ENCODE results near the gene CSF1R. TPM values are rescaled to one million over a fixed set of nuclear protein-coding genes. Genes with fewer than 3 reads are reported as not detected.

Gene CSF1R
- total and polyA plus RNA-seq, 2 of the 4 experiments (the other 2 are of a cell fraction) = 0.14 to 0.36 TPM

DNA sequence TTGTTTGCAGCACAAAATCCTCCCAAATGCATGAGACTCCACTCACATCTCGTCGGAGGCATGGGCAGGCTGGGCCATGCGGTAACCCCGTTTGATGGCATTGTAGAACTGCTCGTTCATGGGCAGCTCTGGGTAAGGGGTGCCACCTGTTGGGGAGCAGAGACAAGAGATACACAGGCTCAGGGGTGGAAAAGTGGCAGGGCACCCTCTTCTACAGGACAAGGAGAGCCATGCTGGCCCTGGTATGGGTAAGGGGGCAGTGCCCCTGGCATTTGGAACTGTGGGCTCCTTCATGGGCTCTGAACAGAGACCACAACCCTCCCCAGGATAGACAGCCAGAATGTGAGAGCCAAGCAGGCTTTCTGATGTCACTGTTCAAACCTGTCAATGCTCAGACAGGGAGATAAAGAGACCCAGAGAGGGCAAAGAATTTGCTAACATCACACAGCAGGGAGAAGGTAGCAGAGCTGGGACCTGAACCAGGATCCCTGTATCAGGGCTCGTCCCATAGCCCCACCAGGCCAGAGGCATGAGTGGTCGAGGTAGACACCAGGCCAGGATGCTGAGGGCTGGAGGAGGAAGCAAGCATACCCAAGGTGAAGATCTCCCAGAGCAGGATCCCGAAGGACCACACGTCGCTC lies 33.2 kb upstream of the CSF1R start:
- H2BK20ac ChIP-seq (ENCODE audit: low read depth, low read length) = no peak overlapping the region
- H3K4me1 ChIP-seq (ENCODE audit: control insufficient read depth, insufficient read depth, low read length) = no peaks in the 10 kb centered on the region
- no peak overlapping the region for H3K9ac ChIP-seq (ENCODE audit: low read depth, low read length)
- no peaks in the 10 kb centered on the region for H3K9me1 ChIP-seq (ENCODE audit: insufficient read depth, low read length)
- no peak overlapping the region for H3K14ac ChIP-seq (replicated peaks; ENCODE audit: low read depth, low read length)
- H3K4me3 ChIP-seq (ENCODE audit: insufficient read depth, low read depth, low read length) = no peak overlapping the region
- peaks cover 94% of the 10 kb centered on the region for H3K36me3 ChIP-seq (ENCODE audit: control insufficient read depth, insufficient read depth, low read length)
- H3K56ac ChIP-seq (ENCODE audit: extremely low read depth, insufficient read depth, low read length) = no peak overlapping the region
- TF ChIP-seq RAD21 (IDR thresholded peaks at IDR 0.05; ENCODE audit: low read length) = no peak
- TF ChIP-seq USF2 (IDR thresholded peaks at IDR 0.05; ENCODE audit: low read depth, low read length) = no peak
- TF ChIP-seq NFE2L2 (IDR thresholded peaks at IDR 0.05; ENCODE audit: low read depth, low read length) = no peak
- TF ChIP-seq SMC3 (IDR thresholded peaks at IDR 0.05; ENCODE audit: low read depth, low read length) = no peak
- no peak for TF ChIP-seq MAZ (IDR thresholded peaks at IDR 0.05; ENCODE audit: borderline replicate concordance, low read depth, low read length)
- TF ChIP-seq MXI1 (IDR thresholded peaks at IDR 0.05; ENCODE audit: borderline replicate concordance, low read depth, low read length) = no peak
- TF ChIP-seq ELK1 (IDR thresholded peaks at IDR 0.05; ENCODE audit: borderline replicate concordance, low read depth, low read length) = no peak
- no peak for TF ChIP-seq RCOR1 (IDR thresholded peaks at IDR 0.05; ENCODE audit: insufficient replicate concordance, low read length)
- no peak for TF ChIP-seq FOS (IDR thresholded peaks at IDR 0.05; ENCODE audit: low read depth, low read length)
- no peak for TF ChIP-seq MAFK (IDR thresholded peaks at IDR 0.05; ENCODE audit: low read depth, low read length)
- no peak for TF ChIP-seq RFX5 (IDR thresholded peaks at IDR 0.05; ENCODE audit: low read depth, low read length)
- no peak for TF ChIP-seq BHLHE40 (IDR thresholded peaks at IDR 0.05; ENCODE audit: low read depth, low read length)
- TF ChIP-seq POLR2A (IDR thresholded peaks at IDR 0.05; ENCODE audit: low read depth, low read length) = no peak
- no peak for TF ChIP-seq CHD1 (IDR thresholded peaks at IDR 0.05; ENCODE audit: low read depth, low read length)
- no peak for TF ChIP-seq CTCF (conservative IDR thresholded peaks at IDR 0.05; ENCODE audit: low read depth, low read length)
- TF ChIP-seq CEBPB (IDR thresholded peaks at IDR 0.05; ENCODE audit: low read depth, low read length) = no peak
- H3K27me3 ChIP-seq (ENCODE audit: control insufficient read depth, insufficient read depth, low read length) = no peaks in the 10 kb centered on the region
- no peak overlapping the region for H2BK120ac ChIP-seq (ENCODE audit: low read depth, low read length)
- ChIA-PET CTCF (no interaction called here), POLR2A (ENCODE audit: unreplicated experiment) (no interaction called here)
- no peak overlapping the region for H2AK5ac ChIP-seq (ENCODE audit: low read depth, low read length)
- no peak overlapping the region for H4K5ac ChIP-seq (ENCODE audit: low read depth, low read length)
- H4K91ac ChIP-seq (ENCODE audit: insufficient read depth, low read depth, low read length) = no peak overlapping the region
- H4K8ac ChIP-seq (ENCODE audit: low read depth in 2 of 2, low read length in 2 of 2) = no peak overlapping the region
- H3K9me3 ChIP-seq (ENCODE audit: control insufficient read depth, insufficient read depth, low read length) = no peaks in the 10 kb centered on the region
- no peak overlapping the region for H3K4ac ChIP-seq (ENCODE audit: low read depth, low read length)
- no TSS peak for BruUV-seq (replicated peaks)
- in situ Hi-C loops (cut with MboI; ENCODE audit: low sequenced_read_pairs) = no loop called here
- no peak overlapping the region for H3K18ac ChIP-seq (ENCODE audit: low read depth, low read length)
- 100% methylated on average over 4 of the region's 10 CpGs; no CpG with 5 or more reads in 1 of the 2 experiments for WGBS, 2 experiments (ENCODE audit: extremely low coverage in 2 of 2, insufficient read length in 1 of 2)
- ATAC-seq (ENCODE audit: low read depth) = no peak
- H2BK15ac ChIP-seq (ENCODE audit: low read depth, low read length) = no peak overlapping the region
- no peak overlapping the region for H2AK9ac ChIP-seq (replicated peaks; ENCODE audit: low read depth, low read length, poor library complexity)
- H3K4me2 ChIP-seq (ENCODE audit: low read depth, low read length) = no peak overlapping the region
- H4K20me1 ChIP-seq (ENCODE audit: insufficient read depth, low read length) = no peaks in the 10 kb centered on the region
- H3K23ac ChIP-seq (ENCODE audit: low read depth, low read length) = no peak overlapping the region
- peaks cover 14 to 34% of the 10 kb centered on the region in 2 experiments; a peak in 3 of 4 replicates for H3K79me1 ChIP-seq (ENCODE audit: low read depth in 1 of 2, low read length in 2 of 2)
- DNase-seq = no peak
- intact Hi-C loops (cut with micrococcal nuclease) = loop anchor here (10.0 kb wide), 1 partner anchor 285 kb away; no protein-coding TSS in a partner anchor
- dilution Hi-C loops (cut with HindIII; ENCODE audit: low sequenced_read_pairs, unreplicated experiment) = no loop called here
- H2BK5ac ChIP-seq (ENCODE audit: low read depth, low read length, poor library complexity, severe bottlenecking) = no peak overlapping the region
- H2AFZ ChIP-seq (replicated peaks; ENCODE audit: low read length, poor library complexity) = no peak overlapping the region
- no peak overlapping the region for H3K27ac ChIP-seq (ENCODE audit: insufficient read depth, low read length)
